ENCODE results near the gene NSD1. TPM values are rescaled to one million over a fixed set of nuclear protein-coding genes. Genes with fewer than 3 reads are reported as not detected.
"Not testable (repeated sequence)": the region's sequence is repeated elsewhere in the genome, so short reads cannot be mapped to it uniquely, and the experiment has no call there.

The NSD1 gene
- total RNA-seq, 2 experiments from 2014 or later = 91.8 to 98.4 TPM

DNA sequence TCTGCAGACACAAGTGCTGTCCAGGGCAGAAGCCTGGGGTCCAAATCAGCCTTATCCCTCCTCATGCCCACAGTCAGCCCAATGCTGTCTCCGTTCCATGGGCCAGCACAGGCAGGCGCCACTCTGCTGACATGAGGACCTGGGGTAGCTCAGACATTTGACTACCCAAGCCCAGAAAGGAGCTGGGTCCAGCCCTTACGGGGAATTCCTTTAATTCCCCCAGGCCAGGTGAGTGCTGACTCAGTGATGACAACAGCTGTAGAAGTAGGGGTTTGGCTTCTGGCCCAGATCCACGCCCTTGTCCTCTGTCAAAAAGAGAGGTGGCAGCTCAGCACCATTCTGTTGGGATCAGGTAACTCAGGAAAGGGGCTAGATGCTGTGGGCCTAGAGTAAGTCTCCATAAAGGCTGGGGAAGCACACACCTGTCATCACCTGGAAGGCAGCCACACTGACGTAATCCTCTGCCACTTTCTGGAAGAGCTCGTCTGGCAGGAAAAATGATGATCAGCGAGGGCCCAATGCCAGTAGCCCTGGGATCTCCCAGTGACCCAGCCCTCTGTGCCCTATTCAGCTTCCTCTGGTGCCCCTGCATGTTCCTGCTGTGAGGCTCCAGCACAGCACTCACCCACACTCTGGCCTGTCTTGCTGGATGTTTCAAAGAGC is 168.1 kb downstream of the NSD1 start:
- CTCF ChIA-PET = interaction anchor here (0.8 to 6.6 kb wide), 7 partner anchors 8 to 230 kb away, joined by 3 to 30 read pairs (median 6); no protein-coding TSS in a partner anchor
- POLR2A ChIA-PET = interaction anchor here (1.6 to 1.8 kb wide), 2 partner anchors 11 to 50 kb away, joined by 6 to 11 read pairs; partner anchors contain the start of genes LMAN2 and MXD3
- Mint-ChIP-seq H3K4me3 (peak overlapping the region; percentile 93), H3K36me3 (ENCODE audit: low read depth) (peaks cover 78% of the 10 kb centered on the region), H3K27me3 (ENCODE audit: low read depth) (no peaks in the 10 kb centered on the region), H3K4me1 (ENCODE audit: low read depth) (peaks cover 87% of the 10 kb centered on the region), H3K9me3 (ENCODE audit: insufficient read depth) (no peaks in the 10 kb centered on the region), H3K27ac (peak overlapping the region; percentile 90)
- no peak for ATAC-seq
- DNase-seq = no peak

DNA sequence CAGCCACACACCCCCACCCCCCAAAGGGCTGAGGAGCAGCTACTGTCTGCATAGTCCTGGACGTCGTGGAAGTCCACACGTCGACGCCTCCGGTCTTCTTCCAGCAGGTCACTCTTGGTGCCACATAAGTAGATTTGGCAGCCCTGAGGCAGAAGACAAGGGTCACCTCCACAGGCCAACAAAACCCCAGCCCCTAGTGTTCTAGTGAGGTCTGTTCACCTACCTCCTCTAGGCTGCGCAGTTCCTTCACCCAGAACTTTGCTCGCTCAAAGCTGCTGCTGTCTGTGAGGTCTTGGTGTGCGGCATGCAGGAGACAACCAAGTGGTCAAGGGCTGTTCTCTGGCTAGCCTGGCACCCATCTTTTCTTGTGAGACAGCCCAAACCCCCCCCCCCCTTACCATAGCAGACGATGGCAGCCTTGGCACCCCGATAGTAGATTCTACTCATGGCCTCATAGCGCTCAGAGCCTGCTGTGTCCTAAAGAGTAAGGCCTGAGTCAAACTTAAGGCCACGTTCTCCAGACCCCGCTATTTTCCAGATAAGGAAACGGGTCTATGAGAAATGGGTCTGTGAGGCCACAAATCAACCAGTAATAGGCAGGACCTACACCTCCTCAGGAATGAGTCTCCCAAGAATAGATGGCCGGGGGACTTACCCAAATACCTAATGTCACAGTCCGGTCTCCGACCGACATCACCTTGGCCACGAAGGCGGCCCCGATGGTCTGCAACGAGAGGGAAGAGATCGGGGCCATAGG is 169.0 kb downstream of the NSD1 start:
- Mint-ChIP-seq H3K4me1 (ENCODE audit: low read depth) (peaks cover 85% of the 10 kb centered on the region), H3K27me3 (ENCODE audit: low read depth) (no peaks in the 10 kb centered on the region), H3K4me3 (peak overlapping the region; percentile 93), H3K27ac (peak overlapping the region; percentile 90), H3K9me3 (ENCODE audit: insufficient read depth) (no peaks in the 10 kb centered on the region), H3K36me3 (ENCODE audit: low read depth) (peaks cover 76% of the 10 kb centered on the region)
- ChIA-PET POLR2A (interaction anchor here (0.5 to 1.6 kb wide), 3 partner anchors 10 to 183 kb away, joined by 3 to 7 read pairs (median 6); partner anchors contain the start of genes LMAN2 and MXD3), CTCF (interaction anchor here (0.8 to 6.6 kb wide), 6 partner anchors 7 to 231 kb away, joined by 3 to 30 read pairs (median 6); no protein-coding TSS in a partner anchor)
- ATAC-seq = no peak
- no peak for DNase-seq

DNA sequence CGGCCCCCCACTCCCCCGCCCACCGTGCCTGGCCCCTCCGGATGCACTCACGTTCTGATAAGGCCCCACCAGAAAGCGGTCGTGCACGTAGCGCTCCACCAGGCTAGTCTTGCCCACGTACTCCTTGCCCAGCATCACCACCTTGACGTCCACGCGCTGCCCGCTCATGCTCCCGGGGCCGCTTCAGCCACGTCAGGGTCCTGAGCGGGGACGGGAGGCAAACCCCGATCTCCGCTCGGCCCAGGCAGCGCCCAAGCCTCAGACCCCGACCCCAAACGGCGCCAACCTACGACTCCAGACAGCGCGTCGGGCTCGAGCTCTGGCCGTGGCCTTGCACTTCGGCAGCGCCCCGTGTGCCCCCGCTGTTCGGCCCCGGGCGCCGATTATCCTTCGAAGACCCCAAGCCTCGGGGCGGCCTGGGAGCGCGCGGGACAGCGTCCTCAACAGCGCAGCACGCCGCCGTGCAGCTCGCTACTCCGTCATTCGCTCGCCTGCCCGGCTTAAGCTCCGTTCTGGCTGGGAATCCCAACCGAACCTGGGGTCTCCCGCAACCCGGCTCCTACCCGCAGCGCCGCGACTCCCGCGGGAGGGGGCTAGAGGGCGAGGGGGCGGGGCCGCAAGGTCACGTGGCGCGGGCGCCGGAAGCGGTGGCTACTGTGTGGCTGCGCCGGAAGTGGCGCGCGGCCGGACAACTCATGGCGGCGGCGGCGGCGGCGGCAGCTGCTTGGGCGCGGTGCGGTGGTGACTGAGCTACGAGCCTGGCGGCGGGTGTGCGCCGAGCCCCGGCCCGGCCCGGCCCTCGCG is 169.8 kb downstream of the NSD1 start, which contains the start of the genes PRELID1 and RAB24:
Gene PRELID1, plus strand, starts transcription at position 679 of the 804 bp plus-strand sequence. CDS start 187 bp downstream, outside the sequence.
Gene RAB24, minus strand, starts transcription at position 599 of the 804 bp plus-strand sequence. Its CDS starts 431 bp downstream, at position 168.
- Mint-ChIP-seq H3K9me3 (ENCODE audit: insufficient read depth) (no peaks in the 10 kb centered on the region), H3K4me3 (peak within 1 kb of the TSS; percentile 93), H3K27ac (peak within 1 kb of the TSS; percentile 90), H3K4me1 (ENCODE audit: low read depth) (peaks cover 81% of the 10 kb centered on the region), H3K36me3 (ENCODE audit: low read depth) (peaks cover 69% of the 10 kb centered on the region), H3K27me3 (ENCODE audit: low read depth) (no peaks in the 10 kb centered on the region)
- ChIA-PET CTCF (interaction anchor here (1.0 to 1.5 kb wide), 3 partner anchors 10 to 232 kb away, joined by 3 to 5 read pairs (median 5); no protein-coding TSS in a partner anchor), POLR2A (interaction anchor here (0.5 to 1.4 kb wide), 5 partner anchors 9 to 184 kb away, joined by 3 to 7 read pairs (median 3); partner anchors contain the start of gene MXD3)
- ATAC-seq (peak; percentile 58), DNase-seq (peak; percentile 90)

DNA sequence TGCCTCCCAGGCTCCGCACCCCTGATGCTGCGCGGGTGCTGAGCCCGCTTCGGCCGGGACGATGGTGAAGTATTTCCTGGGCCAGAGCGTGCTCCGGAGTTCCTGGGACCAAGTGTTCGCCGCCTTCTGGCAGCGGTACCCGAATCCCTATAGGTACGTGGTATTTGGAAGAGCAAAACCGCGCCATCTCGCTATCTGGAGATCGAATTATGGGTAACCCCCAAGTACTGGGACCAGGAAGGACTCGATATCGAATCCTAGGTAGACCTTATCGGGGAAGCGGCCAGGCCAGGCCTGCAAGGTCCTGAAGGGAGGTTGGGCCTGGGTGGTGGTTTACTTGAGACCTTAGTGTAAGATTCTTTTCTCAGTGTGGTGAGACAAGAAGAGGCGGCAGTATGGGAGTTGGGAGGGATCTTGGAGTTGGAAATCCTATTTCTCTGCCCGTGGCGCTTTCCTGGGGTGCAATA is 170.4 kb downstream of the NSD1 start:
- CTCF ChIA-PET = interaction anchor here (1.0 kb wide), 2 partner anchors 9 to 12 kb away, joined by 5 read pairs; no protein-coding TSS in a partner anchor
- Mint-ChIP-seq H3K4me1 (ENCODE audit: low read depth) (peaks cover 81% of the 10 kb centered on the region), H3K4me3 (peak overlapping the region; percentile 93), H3K27me3 (ENCODE audit: low read depth) (no peaks in the 10 kb centered on the region), H3K9me3 (ENCODE audit: insufficient read depth) (no peaks in the 10 kb centered on the region), H3K36me3 (ENCODE audit: low read depth) (peaks cover 70% of the 10 kb centered on the region), H3K27ac (peak overlapping the region; percentile 90)
- peak; percentile 11 for ATAC-seq
- POLR2A ChIA-PET = interaction anchor here (0.5 to 1.4 kb wide), 4 partner anchors 8 to 123 kb away, joined by 3 to 7 read pairs (median 3); partner anchors contain the start of gene MXD3
- peak; percentile 49 for DNase-seq

DNA sequence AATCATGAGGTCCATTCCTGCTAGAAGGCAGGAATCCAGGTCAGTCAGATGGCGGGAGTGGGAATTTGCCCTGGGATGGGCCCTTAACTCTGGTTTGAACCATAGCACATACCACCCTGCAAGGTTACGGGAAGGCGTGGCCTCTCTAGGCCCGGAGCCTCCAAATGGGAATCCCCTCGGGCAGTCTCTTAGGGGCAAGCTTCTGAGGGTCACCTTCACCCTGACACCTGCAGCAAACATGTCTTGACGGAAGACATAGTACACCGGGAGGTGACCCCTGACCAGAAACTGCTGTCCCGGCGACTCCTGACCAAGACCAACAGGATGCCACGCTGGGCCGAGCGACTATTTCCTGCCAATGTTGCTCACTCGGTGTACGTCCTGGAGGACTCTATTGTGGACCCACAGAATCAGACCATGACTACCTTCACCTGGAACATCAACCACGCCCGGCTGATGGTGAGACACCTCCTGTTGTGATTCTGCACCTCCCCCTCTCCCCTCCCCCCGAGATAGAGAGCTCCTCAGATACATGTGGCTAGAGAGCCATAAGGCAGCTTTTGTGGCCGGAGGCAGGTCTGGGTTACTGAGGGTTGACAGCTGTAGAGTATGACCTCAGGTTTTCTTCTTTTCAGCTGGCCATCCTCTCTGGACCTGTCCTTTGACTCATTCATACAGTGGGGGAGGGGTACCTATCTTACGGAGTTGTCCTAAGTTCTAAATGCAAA is 171.0 kb downstream of the NSD1 start:
- peak overlapping the region; percentile 93 for H3K4me3 Mint-ChIP-seq
- H3K9me3 Mint-ChIP-seq (ENCODE audit: insufficient read depth) = no peaks in the 10 kb centered on the region
- peak overlapping the region; percentile 90 for H3K27ac Mint-ChIP-seq
- POLR2A ChIA-PET = no interaction called here
- H3K27me3 Mint-ChIP-seq (ENCODE audit: low read depth) = no peaks in the 10 kb centered on the region
- CTCF ChIA-PET = interaction anchor here (2.2 kb wide), 1 partner anchor 191 kb away, joined by 10 read pairs; no protein-coding TSS in a partner anchor
- DNase-seq = peak; percentile 52
- ATAC-seq = no peak
- H3K4me1 Mint-ChIP-seq (ENCODE audit: low read depth) = peaks cover 81% of the 10 kb centered on the region
- peaks cover 71% of the 10 kb centered on the region for H3K36me3 Mint-ChIP-seq (ENCODE audit: low read depth)

DNA sequence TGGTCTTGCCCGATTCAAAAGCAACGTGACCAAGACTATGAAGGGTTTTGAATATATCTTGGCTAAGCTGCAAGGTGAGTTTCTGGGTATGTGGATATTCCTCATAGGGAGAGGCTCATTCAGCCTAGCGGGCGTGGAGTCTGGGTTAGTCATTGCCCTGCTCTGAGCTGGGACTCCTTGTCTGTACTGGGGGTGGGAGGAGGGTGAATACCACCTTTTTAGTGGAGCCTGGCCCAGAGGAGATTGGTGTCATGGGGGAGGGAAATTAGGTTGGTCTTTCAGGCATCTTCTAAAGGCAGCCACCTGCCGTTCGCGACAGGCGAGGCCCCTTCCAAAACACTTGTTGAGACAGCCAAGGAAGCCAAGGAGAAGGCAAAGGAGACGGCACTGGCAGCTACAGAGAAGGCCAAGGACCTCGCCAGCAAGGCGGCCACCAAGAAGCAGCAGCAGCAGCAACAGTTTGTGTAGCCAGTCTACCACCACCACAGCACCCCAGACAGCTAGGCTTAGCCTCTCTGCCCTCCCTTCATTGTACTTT is 172.6 kb downstream of the NSD1 start:
- H3K27me3 Mint-ChIP-seq (ENCODE audit: low read depth); DNase-seq; H3K9me3 Mint-ChIP-seq (ENCODE audit: insufficient read depth); ATAC-seq: not testable (repeated sequence)
- CTCF ChIA-PET = interaction anchor here (2.2 kb wide), 1 partner anchor 192 kb away, joined by 10 read pairs; no protein-coding TSS in a partner anchor
- Mint-ChIP-seq H3K4me1 (ENCODE audit: low read depth) (peaks cover 81% of the 10 kb centered on the region), H3K36me3 (ENCODE audit: low read depth) (peaks cover 71% of the 10 kb centered on the region), H3K4me3 (peak overlapping the region; percentile 93), H3K27ac (peak overlapping the region; percentile 90)
- POLR2A ChIA-PET = interaction anchor here (0.6 to 0.9 kb wide), 2 partner anchors 55 to 140 kb away, joined by 3 read pairs; no protein-coding TSS in a partner anchor

DNA sequence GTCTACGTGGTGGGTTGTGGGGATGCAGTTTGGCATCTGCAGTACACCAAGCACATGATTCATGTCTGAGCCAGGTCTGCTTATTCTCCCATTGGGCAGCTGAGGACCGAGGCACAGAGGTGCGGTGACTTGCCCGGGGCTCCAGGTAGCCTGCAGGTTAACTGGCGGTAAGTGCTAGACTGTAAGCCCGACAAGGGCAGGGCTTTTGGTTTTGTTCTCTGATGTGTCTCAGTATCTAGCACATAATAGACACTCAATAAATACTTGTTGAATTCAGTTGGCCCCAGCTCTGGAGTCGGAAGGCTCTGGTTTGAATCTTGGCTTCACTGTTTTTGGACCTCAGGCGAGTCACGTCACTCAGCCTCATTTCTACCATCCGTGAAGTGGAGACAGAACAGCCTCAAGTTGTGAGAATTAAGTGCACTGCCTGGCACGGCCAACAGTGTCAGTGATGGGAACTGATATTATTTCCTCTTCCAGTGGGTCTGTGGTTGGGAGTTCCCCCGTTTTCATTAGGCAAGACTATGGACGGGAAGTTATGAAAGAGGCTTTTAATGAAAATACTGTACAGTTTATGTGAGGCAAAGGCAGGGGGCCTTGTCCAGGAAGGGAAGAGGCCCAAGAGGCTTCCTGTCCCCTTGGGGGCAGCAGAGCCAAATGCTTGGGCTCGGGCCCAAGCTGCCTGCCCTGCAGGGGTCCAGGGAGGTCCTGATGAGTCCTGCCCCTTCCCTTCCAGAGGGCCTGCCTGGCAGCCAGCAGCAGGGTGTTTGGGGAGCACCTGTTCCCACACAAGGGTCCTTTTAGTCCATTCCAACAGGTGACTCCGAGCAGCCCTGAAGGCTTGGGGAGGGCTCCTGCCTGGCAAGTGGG is 173.3 kb downstream of the NSD1 start:
- Mint-ChIP-seq H3K27me3 (ENCODE audit: low read depth) (no peaks in the 10 kb centered on the region), H3K4me3 (no peak overlapping the region), H3K4me1 (ENCODE audit: low read depth) (peaks cover 73% of the 10 kb centered on the region), H3K9me3 (ENCODE audit: insufficient read depth) (no peaks in the 10 kb centered on the region), H3K27ac (peak overlapping the region; percentile 60), H3K36me3 (ENCODE audit: low read depth) (peaks cover 69% of the 10 kb centered on the region)
- ChIA-PET CTCF (interaction anchor here (3.5 to 4.6 kb wide), 3 partner anchors 10 to 148 kb away, joined by 21 to 58 read pairs (median 31); partner anchors contain the start of gene LMAN2), POLR2A (interaction anchor here (0.6 kb wide), 1 partner anchor 54 kb away, joined by 3 read pairs; no protein-coding TSS in a partner anchor)
- DNase-seq = no peak
- no peak for ATAC-seq

DNA sequence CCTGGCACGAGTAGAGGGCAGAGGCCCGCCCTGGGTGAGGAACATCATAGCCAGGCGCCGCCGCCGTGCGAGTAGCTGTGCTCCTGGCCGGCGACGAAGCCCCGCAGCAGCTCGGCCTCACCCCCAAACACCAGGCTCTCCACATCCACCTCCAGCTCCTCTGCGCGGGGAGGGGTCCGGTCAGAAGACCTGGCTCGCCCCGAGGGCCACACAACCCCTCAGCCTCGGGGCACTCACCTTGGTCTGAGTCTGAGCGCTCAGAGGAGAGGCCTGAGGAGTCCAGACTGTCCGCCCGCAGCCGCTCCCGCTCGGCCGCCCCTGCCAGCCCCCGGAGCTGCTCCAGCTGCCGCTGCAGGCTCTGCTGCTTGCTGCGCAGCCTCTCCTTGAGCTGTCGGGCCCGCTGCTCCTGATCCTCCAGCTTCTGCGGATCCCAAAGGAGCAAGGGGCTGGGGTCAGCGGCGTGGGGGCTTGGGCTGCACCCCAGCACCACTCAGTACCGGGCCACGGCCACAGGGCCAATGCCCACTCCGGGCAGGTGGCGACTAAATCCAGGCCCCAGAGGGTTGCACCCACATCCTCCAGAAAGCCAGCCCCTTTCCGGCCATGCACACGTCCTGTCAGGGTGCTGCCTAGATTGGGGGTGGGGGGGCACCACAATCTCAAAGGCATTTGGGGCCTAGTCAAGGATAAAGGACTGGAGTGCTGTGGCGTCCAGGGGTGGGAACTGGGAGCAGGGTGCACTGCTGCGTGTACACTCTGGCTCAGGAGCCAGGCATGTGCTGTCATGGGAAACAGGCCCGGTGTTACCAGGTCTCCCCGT is 174.2 kb downstream of the NSD1 start:
- H3K27ac Mint-ChIP-seq = no peak overlapping the region
- ChIA-PET POLR2A (no interaction called here), CTCF (interaction anchor here (0.8 to 4.6 kb wide), 10 partner anchors 11 to 194 kb away, joined by 3 to 58 read pairs (median 26); partner anchors contain the start of genes LMAN2 and NSD1)
- H3K36me3 Mint-ChIP-seq (ENCODE audit: low read depth) = peaks cover 62% of the 10 kb centered on the region
- ATAC-seq = no peak
- no peak overlapping the region for H3K4me3 Mint-ChIP-seq
- peaks cover 66% of the 10 kb centered on the region for H3K4me1 Mint-ChIP-seq (ENCODE audit: low read depth)
- no peaks in the 10 kb centered on the region for H3K27me3 Mint-ChIP-seq (ENCODE audit: low read depth)
- H3K9me3 Mint-ChIP-seq (ENCODE audit: insufficient read depth) = no peaks in the 10 kb centered on the region
- DNase-seq = no peak

DNA sequence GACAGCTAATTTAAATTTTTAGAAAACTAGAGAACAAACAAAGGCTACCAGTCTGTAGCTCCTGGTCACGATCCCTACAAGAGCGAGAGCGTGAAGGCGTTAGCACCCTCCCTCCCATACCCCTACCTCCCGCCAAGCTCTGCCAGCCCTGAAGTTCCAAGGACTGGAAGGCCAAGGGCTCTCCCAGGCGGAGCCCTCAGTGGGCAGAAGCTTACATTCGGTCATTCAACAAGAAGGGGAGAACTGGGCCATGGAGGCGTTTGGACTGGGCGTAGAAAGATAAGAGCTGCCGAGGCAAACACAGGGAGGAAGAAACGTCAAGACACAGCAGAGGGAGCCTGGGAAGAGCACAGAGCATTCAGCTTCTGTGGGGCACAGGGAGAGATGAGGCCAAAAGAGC is 175.2 kb downstream of the NSD1 start:
- Mint-ChIP-seq H3K4me3 (no peak overlapping the region), H3K4me1 (ENCODE audit: low read depth) (peaks cover 73% of the 10 kb centered on the region), H3K36me3 (ENCODE audit: low read depth) (peaks cover 62% of the 10 kb centered on the region), H3K27me3 (ENCODE audit: low read depth) (no peaks in the 10 kb centered on the region), H3K27ac (peak overlapping the region; percentile 14), H3K9me3 (ENCODE audit: insufficient read depth) (no peaks in the 10 kb centered on the region)
- DNase-seq (no peak), ATAC-seq (no peak)
- ChIA-PET CTCF (interaction anchor here (0.8 to 4.6 kb wide), 22 partner anchors 7 to 195 kb away, joined by 3 to 58 read pairs (median 10); partner anchors contain the start of genes LMAN2 and NSD1), POLR2A (interaction anchor here (1.0 to 2.3 kb wide), 3 partner anchors 9 to 147 kb away, joined by 3 to 7 read pairs (median 4); no protein-coding TSS in a partner anchor)
